Keratinocyte (primary cell): Measurements from ENCODE around the gene AKAP6. TPM values are rescaled to one million over a fixed set of nuclear protein-coding genes. Genes with fewer than 3 reads are reported as not detected.

Source experiments
- DNase-seq: peaks from one replicate; pipeline ENCODE4 v3.0.0-alpha.2; 2011; ENCODE audit warnings: low read depth, missing footprints, low spot score
- FAIRE-seq: peaks from 2 replicates; lab custom pipeline; 2011; peaks lifted over from hg19 to GRCh38; lab: Jason Lieb, UNC
- H2AFZ ChIP-seq: 2 replicates; pipeline ENCODE4 v1.6.0; 2012; ENCODE audit warnings: low read length, control low read depth, inconsistent platforms; ENCODE audit not compliant: control insufficient read depth
- H3K27ac ChIP-seq: 2 replicates; pipeline ENCODE4 v1.5.1; 2011; ENCODE audit warnings: low read length; ENCODE audit not compliant: control insufficient read depth, insufficient read depth
- H3K27me3 ChIP-seq: 3 replicates; pipeline ENCODE4 v1.6.0; 2011; ENCODE audit warnings: low read length; ENCODE audit not compliant: control insufficient read depth, insufficient read depth; ENCODE audit errors: extremely low read depth
- H3K36me3 ChIP-seq, 2 experiments: 2 replicates in 1 of 2; 3 replicates in 1 of 2; pipeline ENCODE4 v1.5.1; 2011; ENCODE audit warnings: low read length in 2 of 2, mild to moderate bottlenecking in 1 of 2; ENCODE audit not compliant: control insufficient read depth in 2 of 2, insufficient read depth in 2 of 2; ENCODE audit errors: extremely low read depth in 1 of 2
- H3K4me1 ChIP-seq: 3 replicates; pipeline ENCODE4 v1.5.1; 2011; ENCODE audit warnings: low read length; ENCODE audit not compliant: control insufficient read depth, insufficient read depth; ENCODE audit errors: extremely low read depth
- H3K4me2 ChIP-seq: 3 replicates; pipeline ENCODE4 v1.6.0; 2011; ENCODE audit warnings: low read depth, low read length; ENCODE audit not compliant: control insufficient read depth, insufficient read depth; ENCODE audit errors: extremely low read depth
- H3K4me3 ChIP-seq, 3 experiments: fragments of 200-600 bp in 1 of 3; sonication (generic) in 1 of 3; 2 replicates in 2 of 3; 3 replicates in 1 of 3; pipeline ENCODE4 v1.5.1; 2011 to 2016; ENCODE audit warnings: low read length in 3 of 3, mild to moderate bottlenecking in 3 of 3, control low read depth in 2 of 3, inconsistent platforms in 1 of 3, low read depth in 1 of 3, mixed read lengths in 1 of 3, mixed run types in 1 of 3, moderate library complexity in 1 of 3; ENCODE audit not compliant: control insufficient read depth in 2 of 3, insufficient read depth in 2 of 3; ENCODE audit errors: extremely low read depth in 1 of 3
- H3K79me2 ChIP-seq: 2 replicates; pipeline ENCODE4 v1.6.0; 2012; ENCODE audit warnings: low read length; ENCODE audit not compliant: control insufficient read depth, insufficient read depth
- H3K9ac ChIP-seq: 3 replicates; pipeline ENCODE4 v1.6.0; 2011; ENCODE audit warnings: low read length; ENCODE audit not compliant: control insufficient read depth, insufficient read depth; ENCODE audit errors: extremely low read depth
- H3K9me1 ChIP-seq: 3 replicates; pipeline ENCODE4 v1.6.0; 2011; ENCODE audit warnings: low read length; ENCODE audit not compliant: control insufficient read depth, insufficient read depth; ENCODE audit errors: extremely low read depth
- H3K9me3 ChIP-seq: 2 replicates; pipeline ENCODE4 v1.5.1; 2012; ENCODE audit warnings: low read depth, low read length; ENCODE audit not compliant: control insufficient read depth
- H4K20me1 ChIP-seq: 3 replicates; pipeline ENCODE4 v1.6.0; 2011; ENCODE audit warnings: low read length; ENCODE audit not compliant: control insufficient read depth, insufficient read depth; ENCODE audit errors: extremely low read depth
- CTCF ChIP-seq, 3 experiments: IDR thresholded peaks in 1 of 3; conservative IDR thresholded peaks in 1 of 3; optimal IDR thresholded peaks in 1 of 3; 2 replicates in 2 of 3; 3 replicates in 1 of 3; pipeline versions ENCODE3 to v1.5.1; 2011; ENCODE audit warnings: low read length in 3 of 3, mild to moderate bottlenecking in 3 of 3, moderate library complexity in 2 of 3, control low read depth in 1 of 3, inconsistent platforms in 1 of 3; ENCODE audit not compliant: insufficient read depth in 2 of 3; ENCODE audit errors: extremely low read depth in 1 of 3
- EZH2 ChIP-seq: IDR thresholded peaks from one replicate; pipeline ENCODE4 v1.6.1; 2012; ENCODE audit warnings: inconsistent platforms, mild to moderate bottlenecking, low read length, moderate library complexity
- dilution Hi-C: fragments of 300-500 bp; cut with MboI; formaldehyde crosslinking; loops from one replicate; pipeline ENCODE4 v1.7.0; 2020; ENCODE audit warnings: low sequenced_read_pairs; ENCODE audit not compliant: extremely low pct_ligation_motif_present
- polyA plus RNA-seq, 5 experiments: library from polyadenylated mRNA; depleted of rRNA in 3 of 5; stranded (reverse) in 3 of 5; stranded (forward) in 1 of 5; unstranded in 1 of 5; fragments of >200 nt; gene quantifications; 1 replicate in 1 of 5; 2 replicates in 3 of 5; 3 replicates in 1 of 5; pipeline versions ENCODE4 v1.2.1 to v1.2.3, GENCODE V29; 2011 to 2012; ENCODE audit warnings: missing spikeins in 2 of 5, low read depth in 1 of 5, low replicate concordance in 1 of 5

AKAP6 gene
- polyA plus RNA-seq, 1 donor (not counting 4 experiments of a cell fraction or from before 2014, with no cell fraction given) = 2.0 TPM

- Histone ChIP-seq H3K79me2 (no peaks in the 10 kb centered on the region), H3K9ac (no peak overlapping the region), H3K4me2 (no peak overlapping the region), H4K20me1 (no peaks in the 10 kb centered on the region), H2AFZ (no peak overlapping the region), H3K27me3 (no peaks in the 10 kb centered on the region), H3K9me1 (no peaks in the 10 kb centered on the region), H3K36me3 (no peaks in the 10 kb centered on the region), H3K4me1 (peaks cover 29% of the 10 kb centered on the region), H3K27ac (peak overlapping the region; percentile 18), H3K4me3 (no peak overlapping the region), H3K9me3 (no peaks in the 10 kb centered on the region)
- dilution Hi-C loops = no loop called here
- DNase-seq (no peak), FAIRE-seq (peak; percentile 70)
- no peak for TF ChIP-seq CTCF (optimal IDR thresholded peaks at IDR 0.05 in 1 of 3, IDR thresholded peaks at IDR 0.05 in 1 of 3, conservative IDR thresholded peaks at IDR 0.05 in 1 of 3; ENCODE audit: extremely low read depth in 1 of 3, insufficient read depth in 2 of 3, low read length in 3 of 3)
These were observed 20.2 kb downstream of the AKAP6 start for GRCh38 chr14:32349322-32349721.

GRCh38 chr14:32350020-32350419, 20.9 kb downstream of the AKAP6 start:
- Histone ChIP-seq H3K4me1 (peaks cover 23% of the 10 kb centered on the region), H4K20me1 (no peaks in the 10 kb centered on the region), H3K27me3 (no peaks in the 10 kb centered on the region), H3K4me3 (no peak overlapping the region), H3K9ac (no peak overlapping the region), H3K79me2 (no peaks in the 10 kb centered on the region), H3K27ac (no peak overlapping the region), H2AFZ (no peak overlapping the region), H3K36me3 (no peaks in the 10 kb centered on the region), H3K9me1 (no peaks in the 10 kb centered on the region), H3K9me3 (no peaks in the 10 kb centered on the region), H3K4me2 (no peak overlapping the region)
- FAIRE-seq = no peak
- TF ChIP-seq EZH2 (no peak), CTCF (optimal IDR thresholded peaks at IDR 0.05 in 1 of 3, IDR thresholded peaks at IDR 0.05 in 1 of 3, conservative IDR thresholded peaks at IDR 0.05 in 1 of 3; ENCODE audit: extremely low read depth in 1 of 3, insufficient read depth in 2 of 3, low read length in 3 of 3) (no peak)
- dilution Hi-C loops = no loop called here
- DNase-seq = no peak
